Activated CD4-positive, alpha-beta T cell treated with anti-CD3 and anti-CD28 coated beads, Interleukin-2, Interleukin-6, amounts not matched to agents 100 ng/mL and 50 ng/mL, durations not matched to agents 16 hours and 8 hours (primary cell): ENCODE measurements around the gene INO80B.
A peak's percentile ranks its signal among the peaks of the same experiment; 100 is the strongest.
"Not testable (repeated sequence)": the region's sequence is repeated elsewhere in the genome, so short reads cannot be mapped to it uniquely, and the experiment has no call there.

Experiments
- DNase-seq: peaks from one replicate; pipeline ENCODE4 v3.0.0-alpha.2; 2020

Gene INO80B

DNA sequence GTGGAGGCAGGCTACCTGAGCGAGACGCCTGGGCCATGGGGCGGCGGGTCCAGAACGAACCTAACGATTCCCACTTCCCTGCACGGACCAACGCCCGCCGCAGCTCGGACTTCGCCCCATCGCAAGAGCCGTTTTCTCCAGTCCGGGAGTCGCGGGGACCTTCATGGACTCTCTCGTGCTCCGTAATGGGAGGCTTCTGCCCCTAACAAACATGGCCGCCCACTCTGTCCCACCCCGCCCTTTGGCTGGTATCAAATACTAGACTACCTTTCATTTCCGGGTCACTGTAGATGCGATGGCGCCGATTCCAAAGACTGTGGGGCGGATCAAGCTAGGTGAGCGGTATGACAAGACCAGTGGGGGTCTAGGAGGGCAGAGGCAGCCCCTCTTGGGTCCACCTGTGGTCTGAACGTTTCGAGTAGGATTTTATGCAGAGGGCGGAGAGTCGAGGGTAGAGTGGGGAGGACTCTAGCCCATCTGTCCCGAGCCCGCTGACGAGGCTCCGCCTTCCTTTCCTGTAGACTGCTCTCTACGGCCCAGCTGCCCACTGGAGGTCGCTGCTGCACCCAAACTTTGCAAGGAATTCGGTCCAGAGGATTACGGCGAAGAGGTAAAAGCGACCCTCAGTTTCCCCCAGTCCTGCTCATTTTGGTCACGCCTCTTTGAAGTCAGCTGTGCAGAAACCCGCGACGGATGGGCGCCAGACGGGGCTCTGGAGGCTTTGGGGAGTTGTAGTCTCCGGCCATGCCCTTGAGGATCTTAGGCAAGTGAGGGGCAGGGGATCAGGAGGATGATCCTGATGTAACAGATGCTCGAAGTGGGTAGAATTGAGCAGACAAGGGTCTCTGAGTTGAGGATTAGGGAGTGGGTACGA, 28.2 kb downstream of the INO80B start, which contains the start of the genes CCDC142 and TTC31:
CCDC142 (minus strand) TSS at position 198 of the 874 bp plus-strand sequence; CDS start at position 37, 161 bp downstream.
TTC31 (plus strand) TSS at position 281 of the 874 bp plus-strand sequence; CDS start at position 296, 15 bp downstream.
- DNase-seq: peak; percentile 96

DNA sequence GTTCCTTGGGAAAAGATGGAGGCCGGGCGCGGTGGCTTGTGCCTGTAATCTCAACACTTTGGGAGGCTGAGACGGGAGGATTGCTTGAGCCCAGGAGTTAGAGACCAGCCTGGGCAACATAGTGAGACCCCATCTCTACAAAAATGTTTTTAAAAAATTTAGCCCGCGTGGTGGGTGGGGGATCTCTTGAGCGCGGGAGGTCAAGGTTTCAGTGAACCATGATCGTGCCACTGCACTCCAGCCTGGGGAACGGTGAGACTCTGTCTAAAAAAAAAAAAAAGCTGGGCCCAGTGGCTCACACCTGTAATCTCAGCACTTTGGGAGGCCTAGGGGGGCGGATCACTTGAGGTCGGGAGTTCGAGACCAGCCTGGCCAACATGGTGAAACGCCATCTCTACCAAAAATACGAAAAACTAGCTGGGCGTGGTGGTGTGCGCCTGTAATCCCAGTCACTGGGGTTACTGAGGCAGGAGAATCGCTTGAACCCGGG, 28.8 kb downstream of the INO80B start:
- DNase-seq: not testable (repeated sequence)

DNA sequence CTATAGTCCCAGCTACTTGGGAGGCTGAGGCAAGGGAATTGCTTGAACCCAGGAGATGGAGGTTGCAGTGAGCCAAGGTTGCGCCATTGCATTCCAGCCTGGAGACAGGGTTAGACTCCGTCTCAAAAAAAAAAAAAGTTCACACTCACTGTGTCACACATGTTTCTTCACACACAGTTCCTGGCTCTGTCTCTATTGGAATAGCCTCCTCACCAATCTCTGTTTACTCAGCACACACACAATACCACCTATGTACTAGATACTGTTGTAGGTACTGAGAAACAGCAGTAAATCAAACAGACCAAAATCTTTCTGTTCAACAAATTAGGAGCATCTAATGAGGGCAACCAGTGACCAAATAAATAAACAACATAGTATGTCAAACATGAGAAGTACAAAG, 31.3 kb downstream of the INO80B start:
- DNase-seq: no peak

DNA sequence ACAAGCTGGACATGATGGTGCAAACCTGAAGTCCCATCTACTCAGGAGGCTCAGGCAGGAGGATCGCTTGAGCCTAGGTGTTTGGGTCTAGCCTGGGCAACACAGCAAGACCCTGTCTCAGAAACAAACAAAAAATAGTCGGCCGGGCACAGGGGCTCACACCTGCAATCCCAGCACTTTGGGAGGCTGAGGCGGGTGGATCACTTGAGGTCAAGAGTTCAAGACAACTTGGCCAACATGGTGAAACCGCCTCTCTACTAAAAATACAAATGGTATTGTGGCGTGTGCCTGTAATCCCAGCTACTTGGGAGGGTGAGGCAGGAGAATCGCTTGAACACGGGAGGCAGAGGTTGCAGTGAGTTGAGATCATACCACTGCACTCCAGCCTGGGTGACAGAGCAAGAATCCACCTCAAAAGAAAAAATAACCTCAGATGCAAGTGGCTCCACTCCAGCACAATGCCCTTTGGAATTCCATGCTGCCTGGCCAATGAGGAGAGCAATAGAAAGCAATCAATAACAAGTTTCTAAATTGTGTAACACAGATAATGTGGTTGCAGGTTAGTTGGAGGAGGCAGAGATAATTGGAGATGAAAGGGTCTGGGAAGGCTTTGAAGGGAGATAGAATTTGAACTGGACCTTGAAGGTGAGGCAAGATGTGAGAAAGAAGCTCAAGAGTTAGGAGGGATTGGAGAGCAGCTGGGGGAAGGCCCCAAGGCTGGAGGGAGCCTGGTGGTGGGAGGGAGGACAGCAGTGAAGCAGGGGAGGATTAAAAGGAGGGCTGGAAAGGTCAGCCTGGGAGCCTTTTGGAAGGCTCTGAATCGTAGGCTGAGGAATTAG, 34.0 kb downstream of the INO80B start:
- DNase-seq: no peak

DNA sequence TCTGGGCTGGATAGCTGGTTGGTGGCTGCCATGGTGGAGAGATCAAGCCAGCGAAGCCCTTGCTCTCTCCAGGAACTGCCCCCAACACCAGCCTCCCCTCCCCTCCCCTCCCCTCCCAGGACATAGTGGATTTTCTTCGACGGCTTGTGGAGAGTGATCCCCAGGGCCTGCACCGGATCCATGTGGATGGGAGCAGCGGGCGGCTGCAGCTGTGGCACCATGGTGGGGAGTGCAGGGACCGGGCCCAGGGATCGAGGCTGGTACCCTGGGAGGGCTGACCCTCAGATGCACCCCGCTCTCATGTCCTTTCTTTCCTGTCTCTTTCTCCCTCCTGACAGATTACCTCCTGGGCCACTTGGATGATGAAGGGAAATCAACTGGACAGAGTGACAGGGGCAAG, 35.0 kb downstream of the INO80B start:
- no peak for DNase-seq

DNA sequence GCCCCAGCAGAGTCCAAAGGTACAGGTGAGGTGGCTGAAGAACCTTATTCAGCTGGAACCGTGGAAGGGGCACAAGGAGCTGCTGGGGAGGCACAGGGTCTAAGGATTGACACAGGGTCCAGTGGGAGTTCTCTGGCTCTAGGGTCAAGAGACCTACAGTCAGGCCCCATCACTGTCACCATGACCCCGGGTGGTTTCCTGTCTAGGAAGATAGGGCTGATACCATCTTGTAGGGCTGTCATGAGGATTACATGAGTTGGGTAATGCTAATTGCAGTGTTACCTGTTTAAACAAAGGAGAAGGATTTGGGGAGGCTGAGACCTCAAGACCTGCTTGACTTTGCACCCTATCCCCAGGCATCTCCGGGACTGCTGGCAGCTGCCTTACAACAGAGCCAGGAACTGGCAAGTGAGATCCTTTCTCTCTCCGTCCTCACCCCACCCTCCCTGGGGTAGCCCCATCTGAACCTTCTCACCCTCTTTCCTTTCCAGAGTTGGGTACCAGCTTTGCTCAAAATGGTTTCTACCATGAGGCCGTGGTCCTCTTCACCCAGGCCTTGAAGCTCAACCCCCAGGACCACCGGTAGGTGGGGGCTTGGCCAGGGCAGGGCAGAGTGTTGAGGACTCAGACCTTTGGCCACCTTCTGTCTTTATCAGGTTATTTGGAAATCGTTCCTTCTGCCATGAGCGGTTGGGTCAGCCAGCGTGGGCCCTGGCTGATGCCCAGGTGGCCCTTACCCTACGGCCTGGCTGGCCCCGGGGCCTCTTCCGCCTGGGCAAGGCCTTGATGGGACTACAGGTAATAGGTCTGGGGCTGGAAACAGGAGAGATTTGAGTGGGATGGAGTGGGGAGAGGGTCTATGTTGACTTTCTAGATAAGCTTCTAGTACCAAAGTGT, 37.0 kb downstream of the INO80B start:
- DNase-seq: no peak

DNA sequence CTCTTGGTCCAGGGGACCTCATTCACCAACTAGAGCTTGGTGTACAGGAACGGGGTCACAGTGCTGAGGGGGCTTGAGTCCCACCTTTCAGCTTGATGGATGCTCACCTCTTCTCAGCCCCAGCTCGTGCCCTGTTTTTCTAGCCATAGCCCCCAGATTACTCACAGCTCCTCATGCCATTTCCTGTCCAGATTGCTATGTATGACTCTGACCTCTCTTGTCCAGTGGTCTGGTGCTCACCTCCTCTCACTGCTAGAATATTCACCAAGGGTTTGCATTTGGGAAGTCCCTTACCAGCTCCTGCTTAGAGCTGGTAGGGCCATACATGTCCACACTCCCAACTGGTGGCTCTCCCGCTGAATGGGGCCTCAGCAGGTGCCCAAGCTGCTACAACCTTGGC, 38.7 kb downstream of the INO80B start:
- DNase-seq: no peak

DNA sequence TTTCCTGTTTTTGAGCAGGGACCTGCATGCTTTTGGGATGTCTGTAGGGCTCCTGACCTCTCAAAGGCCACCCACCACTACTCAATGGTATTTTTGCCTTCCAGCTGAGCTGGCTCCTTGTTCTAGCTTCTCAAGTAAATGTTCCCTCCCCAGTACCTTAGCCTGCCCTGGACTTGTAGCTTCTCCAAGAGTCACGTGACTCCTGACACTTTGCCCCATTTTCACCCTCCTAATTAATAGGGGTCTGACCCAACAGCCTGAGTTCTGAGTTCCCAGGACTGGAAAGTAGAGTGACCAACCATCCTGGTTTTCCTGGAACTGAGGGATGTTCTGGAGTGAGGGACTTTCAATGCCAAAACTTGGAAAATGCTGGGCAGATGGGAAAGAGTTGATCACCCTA, 40.6 kb downstream of the INO80B start:
- DNase-seq: no peak

DNA sequence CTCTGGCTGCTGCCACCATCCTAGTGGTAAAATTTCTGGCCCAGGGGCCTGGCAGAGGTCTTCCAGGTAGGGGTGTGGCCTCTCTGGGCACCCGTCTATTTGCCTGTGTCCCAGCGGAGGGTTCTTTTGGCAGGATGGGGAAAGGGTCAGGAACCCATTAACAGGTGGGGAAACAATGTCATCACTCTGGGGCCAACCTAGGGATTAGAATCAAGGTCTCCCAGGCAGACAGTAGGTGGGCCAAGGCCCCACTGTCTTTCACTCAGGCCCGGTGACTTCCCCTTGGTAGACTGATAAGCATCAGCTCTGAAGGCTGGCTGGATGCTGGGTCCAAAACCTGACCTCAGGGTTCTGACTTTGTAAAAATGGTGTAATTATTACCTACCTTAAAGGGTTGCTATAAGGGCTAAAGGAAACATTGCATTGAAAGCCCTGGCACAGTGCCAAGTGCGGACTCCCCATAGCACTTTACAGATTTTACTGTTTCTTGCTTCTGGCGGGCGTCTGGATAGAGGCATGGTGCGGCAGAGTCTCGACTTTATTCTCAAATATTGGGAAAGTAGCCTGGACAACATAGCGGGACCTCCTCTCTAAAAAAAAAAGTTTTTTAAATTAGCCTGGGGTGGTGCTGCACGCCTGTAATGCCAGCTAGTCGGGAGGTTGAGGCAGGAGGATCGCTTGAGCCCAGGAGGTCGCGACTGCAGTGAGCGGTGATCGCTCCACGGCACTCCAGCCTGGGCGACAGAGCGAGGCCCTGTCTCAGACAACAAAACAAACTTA, 42.3 kb downstream of the INO80B start:
- DNase-seq: no peak

DNA sequence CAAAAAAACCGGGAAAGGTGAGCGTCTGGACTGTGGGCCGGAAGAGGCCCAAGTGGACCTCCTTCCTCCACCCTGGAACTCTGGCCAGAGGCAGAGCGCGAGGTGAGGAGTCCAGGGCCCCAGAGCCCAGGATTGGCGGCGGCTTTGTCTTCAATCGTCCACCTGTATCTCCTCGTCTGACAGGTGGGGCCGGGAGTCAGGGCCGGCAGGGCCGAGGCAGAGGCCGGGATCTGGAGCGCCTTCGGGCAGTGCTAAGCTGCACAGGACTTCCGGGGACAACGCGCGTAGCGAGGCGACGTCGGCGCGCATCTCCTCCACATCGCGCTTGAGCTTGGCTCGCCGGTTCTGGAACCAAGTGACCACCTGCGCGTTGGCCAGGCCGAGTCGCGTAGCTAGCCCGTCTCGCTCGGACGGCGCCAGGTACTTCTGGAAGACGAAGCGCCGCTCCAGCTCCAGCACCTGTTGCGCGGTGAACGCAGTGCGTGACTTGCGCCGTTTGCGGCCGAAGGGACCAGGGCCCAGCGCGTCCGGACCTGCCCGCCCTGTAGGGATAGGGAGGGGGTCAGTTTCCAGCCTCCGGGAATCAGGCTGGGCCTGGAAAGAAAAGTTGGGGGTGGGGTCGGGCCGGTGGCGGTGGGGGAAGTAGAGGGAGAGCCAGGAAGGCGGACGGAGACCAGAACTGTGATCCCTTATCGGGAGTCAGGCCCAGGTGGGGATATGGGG, 43.1 kb downstream of the INO80B start:
- DNase-seq: no peak

DNA sequence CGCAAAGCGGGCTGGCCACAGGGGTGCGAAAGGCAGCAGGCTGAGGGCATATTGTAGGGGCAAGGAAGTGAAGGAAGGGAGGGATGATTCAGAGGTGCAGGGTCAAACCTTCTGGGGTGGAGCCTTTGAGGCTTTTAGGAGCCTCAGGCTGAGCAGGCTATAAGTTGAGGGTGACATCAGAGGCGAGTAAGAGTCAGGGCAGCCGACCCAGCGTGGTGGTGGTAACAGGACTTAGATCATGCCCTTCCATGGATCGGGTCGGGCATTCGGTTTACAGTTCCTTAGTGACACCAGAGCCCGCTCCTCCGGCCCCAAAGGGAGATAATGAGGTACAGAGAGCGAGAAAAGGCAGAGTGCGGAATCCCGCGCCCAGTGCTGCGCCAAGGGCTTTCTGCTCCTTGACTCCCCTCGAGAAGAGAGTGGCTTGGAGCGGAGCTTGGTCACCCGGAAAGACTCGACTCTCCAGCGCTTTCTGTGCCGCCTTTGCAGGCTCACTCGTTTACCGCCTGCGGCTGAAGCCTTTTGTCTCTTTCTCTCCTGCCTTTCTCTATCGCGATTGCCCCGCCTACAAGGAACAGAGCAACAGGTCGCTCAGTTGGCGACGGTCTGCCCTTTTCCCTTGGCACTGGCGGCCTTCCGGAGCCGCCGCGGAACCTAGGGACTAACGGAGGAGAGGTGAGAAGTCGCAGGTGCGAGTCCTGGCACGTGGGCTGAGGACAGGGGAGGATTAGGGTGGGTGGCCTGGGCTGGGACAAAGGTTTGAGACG, 43.8 kb downstream of the INO80B start:
- peak; percentile 67 for DNase-seq

DNA sequence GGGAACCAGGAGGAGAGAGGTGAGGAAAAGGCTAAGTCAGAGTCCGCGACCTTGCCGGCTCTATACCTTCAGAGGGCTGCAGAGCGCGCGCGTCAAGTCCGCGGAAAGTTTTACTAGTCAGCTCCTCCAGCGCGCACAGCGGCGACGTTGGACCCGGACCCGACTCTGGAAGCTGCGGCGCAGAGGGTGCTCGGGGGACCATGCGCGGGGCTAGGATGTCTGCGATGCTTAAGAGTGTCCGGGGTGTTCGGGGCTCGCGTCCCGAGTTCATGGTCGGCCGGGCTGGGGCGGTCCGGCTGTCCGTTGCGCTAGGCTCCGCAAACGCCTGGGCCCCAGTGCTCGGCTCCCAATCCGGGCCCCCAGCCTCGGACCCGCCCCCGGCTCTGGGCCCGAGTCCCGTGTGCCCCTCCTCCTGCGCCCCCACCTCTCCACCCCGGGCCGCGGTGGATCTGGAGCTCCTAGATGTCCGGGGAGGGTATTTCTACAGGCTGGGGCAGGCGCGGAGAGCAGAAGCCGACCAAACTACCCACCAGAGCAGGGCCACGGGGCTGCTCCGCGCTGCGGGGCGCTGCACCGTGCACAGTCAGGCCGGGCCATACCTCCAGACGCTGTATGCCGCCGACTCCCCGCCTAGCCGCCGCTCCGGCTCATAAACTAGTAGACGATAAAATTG, 44.5 kb downstream of the INO80B start, which contains the start of gene LBX2:
LBX2 (minus strand) TSS at position 337 of the 673 bp plus-strand sequence; CDS start at position 271, 66 bp downstream.
- peak; percentile 46 for DNase-seq

DNA sequence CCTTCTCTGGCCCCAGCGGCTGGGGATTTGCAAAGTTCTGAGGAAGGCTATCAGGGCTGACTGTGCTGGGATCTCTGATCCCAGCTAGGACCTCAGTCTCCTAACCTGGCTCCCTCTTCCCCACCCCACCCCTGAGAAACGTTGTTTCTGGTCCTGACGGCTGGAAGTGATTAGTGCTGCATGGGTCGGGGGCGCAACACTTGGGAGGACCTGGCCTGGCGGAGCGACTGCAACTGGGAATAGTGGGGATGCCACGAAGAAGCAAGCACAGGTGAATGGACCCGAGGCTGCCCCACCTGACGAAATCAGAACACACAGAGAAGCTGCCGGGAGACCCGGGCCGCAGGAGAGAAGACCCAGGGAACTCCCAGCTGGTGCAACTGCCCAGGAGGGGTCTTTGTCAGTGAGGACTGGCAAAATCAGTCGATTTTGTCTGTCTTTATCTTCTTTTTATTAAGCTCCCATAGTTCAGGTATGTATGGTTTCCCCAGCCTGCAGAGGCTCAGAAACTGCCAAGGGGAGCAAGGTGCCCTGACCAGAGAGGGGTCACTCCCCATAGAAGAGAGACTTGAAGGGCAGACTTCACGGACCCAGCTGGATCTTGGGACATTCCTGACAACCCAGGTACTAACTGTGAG, 45.2 kb downstream of the INO80B start:
- no peak for DNase-seq

DNA sequence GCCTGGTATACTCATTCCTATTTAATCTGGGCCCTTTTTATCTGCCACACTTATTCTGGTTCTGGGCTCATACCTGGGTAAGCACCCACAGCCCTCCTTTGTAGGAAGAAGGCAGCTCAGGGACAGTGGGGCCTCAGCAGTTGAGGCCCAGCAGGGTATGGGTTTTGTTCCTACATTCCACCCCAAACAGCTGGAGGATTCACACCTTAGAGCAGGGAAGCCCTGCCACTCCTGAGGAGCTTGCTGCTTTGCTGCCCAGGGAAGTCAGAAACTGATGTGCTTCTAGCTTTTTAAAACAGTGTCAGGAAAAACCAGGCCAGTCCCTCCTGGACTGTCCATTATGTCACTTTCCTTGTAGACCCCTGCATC, 45.7 kb downstream of the INO80B start:
- DNase-seq: no peak

DNA sequence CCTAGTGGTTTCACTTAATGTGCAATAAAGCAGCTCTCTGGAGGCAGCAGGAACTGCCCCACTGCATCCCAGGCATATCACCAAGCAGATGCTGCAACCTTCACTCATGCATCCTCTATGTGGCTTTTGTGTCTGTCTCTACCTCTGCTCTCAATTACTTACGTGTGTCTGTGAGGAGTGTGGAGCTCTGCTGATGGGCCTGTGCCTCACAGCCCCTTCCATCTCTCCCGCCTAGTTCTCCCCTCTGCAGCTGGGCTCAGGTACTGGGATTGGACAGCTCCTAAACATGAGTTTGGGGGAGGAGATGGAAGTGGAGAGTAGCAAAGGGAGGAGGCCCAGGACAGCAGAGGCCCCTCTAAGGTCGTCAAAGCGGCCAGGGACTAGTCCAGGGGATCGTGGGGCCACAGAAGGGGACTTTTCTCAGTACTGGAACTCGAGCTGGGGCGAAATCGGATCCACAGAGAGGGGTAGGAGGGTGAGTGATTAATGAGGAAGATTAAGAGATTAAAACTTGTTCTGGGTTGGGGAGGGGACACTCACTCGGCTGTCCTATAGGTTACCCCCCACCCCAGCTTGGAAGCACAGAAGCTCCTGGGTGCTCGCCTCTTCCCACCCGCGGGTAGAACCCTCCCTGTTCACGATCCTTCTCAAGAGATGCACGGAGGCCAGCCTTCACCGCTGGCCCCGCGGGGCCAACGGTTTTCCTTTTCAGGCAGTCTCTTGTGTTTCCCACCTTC, 46.6 kb downstream of the INO80B start:
- DNase-seq: no peak

DNA sequence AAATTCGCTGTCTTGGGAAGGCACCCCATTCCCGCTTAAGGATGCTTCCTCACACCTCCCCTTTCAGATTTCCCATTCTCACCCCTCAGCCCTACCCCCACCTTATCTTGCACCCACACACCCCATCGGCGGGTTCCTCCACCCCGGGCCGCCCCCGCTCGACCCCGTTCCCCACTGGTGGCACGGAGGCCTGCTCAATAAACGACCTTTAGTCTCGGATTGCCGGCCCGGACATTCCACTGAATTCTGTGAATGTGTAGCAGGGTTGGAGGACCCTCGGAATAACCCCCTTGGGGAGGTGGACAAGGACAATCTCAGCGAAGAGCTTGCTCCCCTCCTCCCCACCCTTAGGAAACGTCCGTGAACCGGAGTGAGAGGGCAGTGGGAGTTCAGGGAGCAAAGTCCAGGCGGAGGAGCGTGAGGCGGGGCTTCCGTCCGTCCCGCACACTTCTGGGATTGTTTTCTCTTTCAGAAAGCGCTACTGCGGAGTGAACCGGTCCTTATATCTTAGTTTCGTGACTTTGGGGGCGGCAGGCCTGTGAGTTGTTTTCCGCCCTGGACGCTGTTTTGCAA, 47.3 kb downstream of the INO80B start:
- no peak for DNase-seq

DNA sequence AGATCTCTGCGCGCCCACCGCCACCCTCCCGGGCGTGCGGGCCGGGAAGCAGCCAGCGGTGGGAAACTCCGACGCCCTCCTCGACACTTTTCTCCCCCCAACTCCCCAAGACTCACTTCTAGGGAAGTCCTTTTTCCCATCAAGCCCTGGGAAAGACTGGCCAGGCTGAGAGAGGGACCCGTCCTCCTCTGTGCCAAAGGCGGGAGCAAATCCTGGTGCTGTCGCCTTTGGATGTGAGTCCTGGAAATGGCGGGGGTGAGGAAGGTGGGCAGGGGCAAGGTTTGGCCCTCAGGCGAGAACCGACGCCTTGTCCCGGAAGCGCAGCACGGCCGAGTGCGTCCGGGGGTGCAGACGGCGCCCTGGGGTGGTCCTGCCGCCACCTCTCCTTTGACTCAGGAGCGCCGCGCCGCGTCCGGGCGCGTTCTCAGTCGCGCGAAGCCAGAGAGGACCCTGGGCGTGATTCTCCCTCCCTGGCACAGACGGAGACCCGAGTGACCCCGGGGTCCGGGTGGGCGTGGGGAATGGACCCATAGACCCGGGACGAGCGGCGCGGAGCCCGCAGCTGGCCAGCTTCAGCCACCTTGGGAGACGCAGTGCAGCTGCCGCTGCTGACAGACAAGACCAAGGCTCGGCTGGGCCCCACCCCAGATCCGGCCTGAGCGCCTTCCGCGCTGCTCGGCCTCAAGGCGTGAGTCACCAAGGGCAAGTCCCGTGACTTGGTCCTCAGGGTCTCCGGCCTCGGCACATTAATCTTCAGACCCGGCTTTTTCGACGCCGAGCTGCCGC, 48.0 kb downstream of the INO80B start:
- DNase-seq: peak; percentile 80
